ENCODE results near the gene IKBKG. TPM values are rescaled to one million over a fixed set of nuclear protein-coding genes. Genes with fewer than 3 reads are reported as not detected.
"Not testable (repeated sequence)": the region's sequence is repeated elsewhere in the genome, so short reads cannot be mapped to it uniquely, and the experiment has no call there.

Gene IKBKG
- total RNA-seq, 1 donor = 17.1 TPM

DNA sequence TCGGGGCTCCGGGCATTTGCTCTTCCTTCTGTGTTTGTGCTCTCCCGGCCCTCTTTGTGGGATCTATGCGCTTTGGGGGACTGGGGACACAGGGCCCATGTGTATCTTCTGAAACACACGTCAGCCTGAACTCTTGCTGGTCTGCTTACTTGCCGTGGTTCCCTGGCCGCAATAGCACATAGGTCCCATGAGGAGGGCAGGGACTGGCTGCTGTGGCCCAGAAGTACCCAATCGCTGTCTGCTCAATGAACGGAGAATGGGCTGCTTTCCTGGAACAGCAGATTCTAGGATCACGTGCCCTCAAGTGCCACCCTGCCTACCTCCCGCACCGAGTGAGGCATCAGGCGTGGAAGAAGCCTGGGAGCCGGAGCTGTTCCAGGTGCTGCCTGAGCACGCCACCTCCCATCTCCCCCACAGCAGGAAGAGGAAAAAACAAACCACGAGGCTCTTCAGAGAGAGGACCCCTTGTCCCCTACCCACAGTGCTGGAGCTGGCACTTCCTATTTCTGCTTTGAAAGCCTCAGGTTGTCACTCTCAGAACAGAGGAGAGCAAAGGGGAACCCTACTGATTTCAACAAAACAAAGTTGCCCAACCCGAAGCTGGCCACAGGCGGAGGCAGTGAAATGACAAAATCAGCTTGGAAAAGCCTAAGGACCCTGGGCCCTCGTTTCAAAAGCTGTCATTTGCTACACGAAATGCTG, 4.5 kb upstream of the IKBKG start:
- TF ChIP-seq CTCF (IDR thresholded peaks at IDR 0.05; ENCODE audit: insufficient read depth, low read length) = no peak
- DNase-seq (ENCODE audit: low read depth) = no peak
- H3K4me3 ChIP-seq (ENCODE audit: low read depth, low read length) = peak overlapping the region; percentile 14

DNA sequence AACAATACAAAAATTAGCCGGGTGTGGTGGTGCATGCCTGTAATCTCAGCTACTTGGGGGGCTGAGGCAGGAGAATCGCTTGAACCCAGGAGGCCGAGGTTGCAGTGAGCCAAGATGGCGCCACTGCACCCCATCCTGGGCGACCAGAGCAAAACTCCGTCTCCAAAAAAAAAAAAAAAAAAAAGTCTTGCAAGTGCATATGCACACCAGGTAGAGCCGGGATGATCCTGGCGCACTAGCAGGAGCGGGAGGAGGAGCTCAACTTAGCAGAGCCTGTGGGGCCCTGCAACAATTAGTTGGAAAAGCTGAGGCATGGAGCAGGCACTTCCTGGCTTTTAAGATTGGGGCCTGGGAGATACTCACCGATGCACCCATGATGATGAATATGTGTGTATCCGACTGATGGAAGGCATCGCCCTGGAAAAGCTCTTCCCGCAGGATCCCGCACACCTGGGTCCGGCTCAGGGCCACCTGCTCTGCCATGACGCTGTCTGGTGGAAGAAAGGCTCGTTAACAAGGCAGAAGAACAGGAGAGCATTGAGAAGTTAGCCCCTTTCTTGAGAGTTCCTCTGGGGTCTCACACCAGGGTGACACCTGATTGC, 1.6 kb upstream of the IKBKG start:
- no peak for TF ChIP-seq CTCF (IDR thresholded peaks at IDR 0.05; ENCODE audit: insufficient read depth, low read length)
- H3K4me3 ChIP-seq (ENCODE audit: low read depth, low read length) = peak overlapping the region; percentile 77
- no peak for DNase-seq (ENCODE audit: low read depth)

- peak within 1 kb of the TSS; percentile 77 for H3K4me3 ChIP-seq (ENCODE audit: low read depth, low read length)
- DNase-seq (ENCODE audit: low read depth) = peak; percentile 45
- no peak for TF ChIP-seq CTCF (IDR thresholded peaks at IDR 0.05; ENCODE audit: insufficient read depth, low read length)
Measured at GRCh38 chrX:154546354-154547244, 821 bp upstream of the IKBKG start, which contains the start of gene G6PD. Gene G6PD, minus strand, starts transcription at chrX:154546846. Its CDS starts 691 bp downstream, at chrX:154546155.

- DNase-seq (ENCODE audit: low read depth) = peak; percentile 43
- peak overlapping the region; percentile 77 for H3K4me3 ChIP-seq (ENCODE audit: low read depth, low read length)
- TF ChIP-seq CTCF (IDR thresholded peaks at IDR 0.05; ENCODE audit: insufficient read depth, low read length) = no peak
Measured at GRCh38 chrX:154548028-154548316, 552 bp downstream of the IKBKG start.

- no peak overlapping the region for H3K4me3 ChIP-seq (ENCODE audit: low read depth, low read length)
- no peak for DNase-seq (ENCODE audit: low read depth)
Measured at GRCh38 chrX:154549766-154550165, 2.3 kb downstream of the IKBKG start.

GRCh38 chrX:154552112-154552806, 4.8 kb downstream of the IKBKG start:
- not testable (repeated sequence) for H3K4me3 ChIP-seq (ENCODE audit: low read depth, low read length); DNase-seq (ENCODE audit: low read depth)

More at GRCh38 chrX:154549766-154550165, 2.3 kb downstream of the IKBKG start:
- TF ChIP-seq CTCF (IDR thresholded peaks at IDR 0.05; ENCODE audit: insufficient read depth, low read length) = no peak

DNA sequence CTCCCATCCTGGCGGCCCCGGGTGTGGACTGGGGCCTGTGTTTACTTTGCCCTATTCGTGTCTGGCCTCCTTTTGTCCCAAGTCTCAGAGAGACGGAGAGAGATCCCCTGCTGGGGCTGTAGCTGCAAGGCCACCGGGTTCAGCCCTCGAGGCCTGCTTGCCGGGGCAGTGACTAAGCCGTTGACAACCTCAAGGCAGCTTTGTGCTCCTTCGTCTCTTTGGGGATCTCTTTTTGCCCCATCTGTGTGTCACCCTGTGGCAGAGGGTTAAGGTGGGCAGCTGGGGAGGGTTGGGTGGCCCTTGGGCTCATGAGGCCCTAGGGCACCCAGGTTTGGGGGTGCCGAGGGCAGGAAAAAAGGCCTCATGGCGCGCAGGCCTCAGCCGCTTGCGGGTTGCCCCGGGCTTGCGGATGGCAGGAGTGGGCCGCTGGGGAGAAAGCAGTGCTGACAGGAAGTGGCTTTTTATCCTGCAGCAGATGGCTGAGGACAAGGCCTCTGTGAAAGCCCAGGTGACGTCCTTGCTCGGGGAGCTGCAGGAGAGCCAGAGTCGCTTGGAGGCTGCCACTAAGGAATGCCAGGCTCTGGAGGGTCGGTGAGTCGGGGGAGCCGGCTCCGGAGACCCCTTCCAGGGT, 10.8 kb downstream of the IKBKG start:
- DNase-seq (ENCODE audit: low read depth); H3K4me3 ChIP-seq (ENCODE audit: low read depth, low read length): not testable (repeated sequence)

DNA sequence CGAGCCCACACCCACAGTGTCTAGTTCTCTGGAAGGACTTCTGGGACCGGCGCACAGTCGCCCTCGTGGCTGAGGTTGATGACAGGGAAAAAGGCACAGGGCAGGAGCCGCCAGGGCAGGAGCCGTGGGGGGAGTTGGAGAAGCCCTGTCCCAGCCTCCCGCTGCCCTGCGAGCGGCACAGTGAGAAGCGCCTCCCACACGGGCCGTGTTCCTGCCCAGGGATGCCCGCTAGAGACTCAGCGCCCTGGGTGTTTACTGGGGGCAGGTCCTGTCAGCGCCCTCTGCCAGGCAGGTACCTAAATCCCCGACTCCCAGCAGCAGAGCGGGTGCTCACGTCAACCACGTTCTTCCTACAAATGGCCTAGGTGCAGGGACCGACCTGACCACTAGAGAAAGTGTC, 11.5 kb downstream of the IKBKG start:
- not testable (repeated sequence) for DNase-seq (ENCODE audit: low read depth); H3K4me3 ChIP-seq (ENCODE audit: low read depth, low read length)

GRCh38 chrX:154560326-154560725, 12.9 kb downstream of the IKBKG start:
- not testable (repeated sequence) for DNase-seq (ENCODE audit: low read depth); H3K4me3 ChIP-seq (ENCODE audit: low read depth, low read length)

- DNase-seq (ENCODE audit: low read depth); H3K4me3 ChIP-seq (ENCODE audit: low read depth, low read length): not testable (repeated sequence)
Measured at GRCh38 chrX:154562295-154562694, 14.9 kb downstream of the IKBKG start.

DNA sequence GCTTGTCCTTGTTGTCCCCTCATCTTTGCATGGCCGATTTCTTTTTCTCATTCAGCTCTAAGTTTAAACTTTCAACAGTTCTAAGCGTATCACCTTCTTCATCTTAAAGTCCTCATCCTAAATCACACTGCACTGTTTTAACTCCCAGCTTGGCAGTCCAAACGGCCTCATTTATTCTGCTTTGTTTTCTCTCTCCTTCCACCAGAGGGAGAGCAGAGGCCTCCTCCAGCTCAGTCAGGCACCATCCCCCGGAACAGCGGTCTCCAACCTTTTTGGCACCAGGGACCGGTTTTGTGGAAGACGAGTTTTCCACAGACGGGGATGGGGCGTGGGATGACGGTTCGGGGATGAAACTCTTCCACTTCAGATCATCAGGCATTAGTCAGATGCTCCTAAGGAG, 22.9 kb downstream of the IKBKG start:
- not testable (repeated sequence) for DNase-seq (ENCODE audit: low read depth); H3K4me3 ChIP-seq (ENCODE audit: low read depth, low read length)
